Transverse colon (tissue), 3 donors: ENCODE measurements around the gene DNER.

Experiments
- POLR2A ChIP-seq: fragments of 450-650 bp; IDR thresholded peaks from one replicate; pipeline ENCODE4 v1.6.1; 2016; ENCODE audit warnings: antibody characterized with exemption, mild to moderate bottlenecking, moderate library complexity
- POLR2AphosphoS5 ChIP-seq, 3 donors: sonication (generic); formaldehyde crosslinking; IDR thresholded peaks; one replicate each; pipeline ENCODE4 v1.6.1; 2016; ENCODE audit warnings: antibody characterized with exemption in 3 of 3

GRCh38 chr2:229417916-229418315 lies 296.4 kb downstream of the DNER start:
- TF ChIP-seq POLR2A (no peak), POLR2AphosphoS5 (IDR thresholded peaks at IDR 0.05) (no peak)
